HepG2 (cell line): Measurements from ENCODE around the gene ZNF814. TPM values are rescaled to one million over a fixed set of nuclear protein-coding genes. Genes with fewer than 3 reads are reported as not detected.

ENCODE experiments used
- ATAC-seq: fragments of 200-7000 bp; cut with Tn5 transposase; 3 replicates; pipeline ENCODE4 v1.9.1; 2020; ENCODE audit warnings: mild to moderate bottlenecking, moderate library complexity
- BruUV-seq: library from RNA; stranded (reverse); fragments of 400-500 nt; replicated peaks from 2 replicates; lab custom pipeline; 2021; lab: Mats Ljungman, UMichigan
- CTCF ChIA-PET: fragments of 300-600 bp; formaldehyde crosslinking; extraction: SDS; loops from one replicate; lab custom pipeline; 2021; ENCODE audit warnings: low total read pairs, inconsistent platforms, low intra/inter-chr PET ratio; lab: Yijun Ruan, JAX
- POLR2A ChIA-PET: fragments of 350-600 bp; sonication (Branson Sonifier 250); formaldehyde crosslinking; loops from one replicate; lab custom pipeline; 2020; ENCODE audit warnings: antibody characterized with exemption, inconsistent platforms; lab: Yijun Ruan, JAX
- DNase-seq: peaks from one replicate; pipeline ENCODE4 v3.0.0-alpha.2; 2015; ENCODE audit warnings: low spot score
- FAIRE-seq: peaks from 3 replicates; lab custom pipeline; 2011; peaks lifted over from hg19 to GRCh38; lab: Jason Lieb, UNC
- H2AFZ ChIP-seq: one replicate; pipeline ENCODE4 v1.6.1; 2011; ENCODE audit warnings: low read length, inconsistent platforms
- H3K27ac ChIP-seq: fragments of 300-600 bp; 3 replicates; pipeline ENCODE4 v1.8.0; 2011; ENCODE audit warnings: mixed run types, mild to moderate bottlenecking, mixed read lengths, low read length, inconsistent platforms; ENCODE audit not compliant: insufficient read depth; ENCODE audit errors: extremely low read length
- H3K27me3 ChIP-seq, 2 experiments: fragments of 200-600 bp in 1 of 2; 2 replicates in 1 of 2; 3 replicates in 1 of 2; pipeline versions ENCODE4 v1.6.0 to v1.8.0; 2011; ENCODE audit warnings: low read length in 2 of 2, mild to moderate bottlenecking in 2 of 2, moderate library complexity in 2 of 2, inconsistent platforms in 1 of 2; ENCODE audit not compliant: insufficient read depth in 2 of 2, control insufficient read depth in 1 of 2
- H3K36me3 ChIP-seq, 2 experiments: fragments of 200-600 bp in 1 of 2; replicated peaks in 1 of 2; 2 replicates in 1 of 2; 3 replicates in 1 of 2; pipeline versions ENCODE4 v1.5.1 to v1.8.0; 2011; ENCODE audit warnings: low read length in 2 of 2, inconsistent platforms in 1 of 2; ENCODE audit not compliant: insufficient read depth in 2 of 2, control insufficient read depth in 1 of 2
- H3K4me1 ChIP-seq: 2 replicates; pipeline ENCODE4 v1.5.1; 2012; ENCODE audit warnings: low read length, inconsistent platforms; ENCODE audit not compliant: insufficient read depth
- H3K4me2 ChIP-seq: 2 replicates; pipeline ENCODE4 v1.6.0; 2011; ENCODE audit warnings: low read depth, low read length, inconsistent platforms
- H3K4me3 ChIP-seq, 3 experiments: fragments of 200-600 bp in 1 of 3; sonication (generic), shearing (Covaris generic) in 1 of 3; replicated peaks in 1 of 3; 2 replicates each; pipeline ENCODE4 v1.5.1; 2011 to 2016; ENCODE audit warnings: low read length in 3 of 3, inconsistent platforms in 2 of 3, low read depth in 2 of 3, mild to moderate bottlenecking in 2 of 3, control low read depth in 1 of 3, mixed read lengths in 1 of 3; ENCODE audit not compliant: insufficient read depth in 1 of 3
- H3K79me2 ChIP-seq: one replicate; pipeline ENCODE4 v1.6.1; 2011; ENCODE audit warnings: low read length, inconsistent platforms; ENCODE audit not compliant: insufficient read depth
- H3K9ac ChIP-seq: 2 replicates; pipeline ENCODE4 v1.6.0; 2011; ENCODE audit warnings: mild to moderate bottlenecking, low read depth, low read length, inconsistent platforms; ENCODE audit not compliant: insufficient read depth
- H3K9me3 ChIP-seq: 2 replicates; pipeline ENCODE4 v1.5.1; 2012; ENCODE audit warnings: mild to moderate bottlenecking, low read length
- H4K20me1 ChIP-seq: 2 replicates; pipeline ENCODE4 v1.6.0; 2011; ENCODE audit warnings: inconsistent platforms, mild to moderate bottlenecking, low read length, moderate library complexity; ENCODE audit not compliant: insufficient read depth
- MYPOP ChIP-seq: sonication (generic); formaldehyde crosslinking; IDR thresholded peaks from 2 replicates; pipeline ENCODE4 v1.8.1; 2023; ENCODE audit warnings: mild to moderate bottlenecking, moderate library complexity, missing genetic modification reagents
- ZNF224 ChIP-seq: sonication (generic); formaldehyde crosslinking; IDR thresholded peaks from 2 replicates; pipeline ENCODE4 v1.5.0; 2020; ENCODE audit warnings: mild to moderate bottlenecking, missing genetic modification reagents
- ZNF264 ChIP-seq: sonication (generic); formaldehyde crosslinking; IDR thresholded peaks from 2 replicates; pipeline ENCODE4 v1.4.0; 2020; ENCODE audit warnings: missing genetic modification reagents
- ZNF317 ChIP-seq: sonication (generic); formaldehyde crosslinking; IDR thresholded peaks from 2 replicates; pipeline ENCODE4 v1.5.0; 2020; ENCODE audit warnings: mild to moderate bottlenecking, missing genetic modification reagents
- WGBS: methylation state at CpG from one replicate; pipeline ENCODE4 v1.1.6; 2017; ENCODE audit warnings: low lambda C conversion rate; 5-methylcytosine and 5-hydroxymethylcytosine counted together
- in situ Hi-C: cut with HindIII; loops from 2 replicates; pipeline ENCODE4 v1.10.0; 2017; ENCODE audit warnings: low pct_unique_long_range_greater_than_20kb; ENCODE audit not compliant: extremely low pct_ligation_motif_present
- intact Hi-C: fragments of 100-400 bp; cut with micrococcal nuclease; formaldehyde crosslinking; loops from one replicate; pipeline ENCODE4 v1.10.0; 2022; ENCODE audit not compliant: unreplicated experiment
- polyA plus RNA-seq, 8 experiments: library from polyadenylated mRNA; depleted of rRNA in 3 of 8; stranded (reverse) in 7 of 8; unstranded in 1 of 8; fragments of >200 nt; fragmentation: Illumina TruSeq in 4 of 8; extraction: Trizol in 4 of 8; gene quantifications; 2 replicates each; pipeline versions ENCODE4 v1.2.1 to v1.2.3, GENCODE V29; 2011 to 2016; ENCODE audit warnings: low read depth in 4 of 8, missing spikeins in 1 of 8, mixed read lengths in 1 of 8; ENCODE audit not compliant: insufficient read depth in 1 of 8
- total RNA-seq, 5 experiments: library from RNA; depleted of rRNA; stranded (reverse); fragments of >200 nt; fragmentation: Illumina TruSeq; extraction: Trizol; gene quantifications; 2 replicates each; pipeline ENCODE4 v1.2.3, GENCODE V29; 2016; ENCODE audit warnings: low read depth in 1 of 5

The ZNF814 gene
- total and polyA plus RNA-seq, 2 of the 13 experiments (the other 11 are each of a cell fraction or from before 2014, with no cell fraction given): 2.5 to 3.4 TPM

DNA sequence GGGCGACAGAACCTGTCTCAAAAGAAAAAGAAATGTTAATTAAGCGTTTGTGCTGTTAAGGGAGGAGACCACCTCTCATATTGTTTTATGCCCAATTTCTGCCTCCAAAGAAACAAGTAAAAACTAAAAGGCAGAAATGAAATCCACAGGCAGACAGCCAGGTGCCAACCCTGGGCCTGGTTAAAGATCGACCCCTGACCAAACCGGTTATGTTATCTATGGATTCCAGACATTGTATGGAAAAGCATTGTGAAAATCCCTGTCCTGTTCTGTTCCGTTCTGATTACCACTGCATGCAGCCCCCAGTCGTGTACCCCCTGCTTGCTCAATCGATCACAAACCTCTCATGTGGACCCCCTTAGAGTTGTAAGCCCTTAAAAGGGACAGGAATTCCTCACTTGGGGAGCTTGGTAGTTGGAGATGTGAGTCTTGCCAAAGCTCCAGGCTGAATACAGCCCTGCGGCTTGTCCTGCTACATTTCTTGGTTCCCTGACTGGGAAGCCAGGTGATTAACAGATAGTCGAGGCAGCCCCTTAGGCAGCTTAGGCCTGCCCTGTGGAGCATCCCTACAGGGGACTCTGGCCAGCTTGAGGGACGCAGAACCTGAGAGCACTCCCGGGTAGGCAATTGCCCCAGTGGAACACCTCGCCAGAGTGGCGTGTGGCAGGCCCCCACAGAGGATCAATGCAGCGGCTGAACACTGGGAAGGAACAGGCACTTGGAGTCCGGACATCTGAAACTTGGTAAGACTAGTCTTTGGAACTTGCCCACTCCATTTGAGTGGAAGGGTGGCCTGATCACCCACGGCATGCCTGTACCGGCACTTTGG lies 73.4 kb downstream of the ZNF814 start:
- peak overlapping the region; percentile 92 for H3K27ac ChIP-seq
- H3K4me1 ChIP-seq: peaks cover 51% of the 10 kb centered on the region
- in situ Hi-C loops (no loop called here), intact Hi-C loops (no loop called here)
- WGBS: 53% methylated on average over 14 of the region's 17 CpGs
- no peak overlapping the region for H2AFZ ChIP-seq
- peak overlapping the region; percentile 87 to 99 (median 91) for H3K4me3 ChIP-seq
- no peak for ATAC-seq
- H3K79me2 ChIP-seq: peaks cover 29% of the 10 kb centered on the region
- no peaks in the 10 kb centered on the region for H3K9me3 ChIP-seq
- H3K36me3 ChIP-seq: peaks cover 0 to 1% of the 10 kb centered on the region in 2 experiments; a peak in 4 of 5 replicates
- ChIA-PET POLR2A (interaction anchor here (0.9 to 1.7 kb wide), 7 partner anchors 11 to 465 kb away, joined by 3 to 12 read pairs (median 4); partner anchors contain the start of genes ZNF304, ZNF551, ZNF587 and ZNF776), CTCF (no interaction called here)
- no peak for TF ChIP-seq ZNF264 (CRISPR knock-in tag)
- TF ChIP-seq ZNF224 (CRISPR knock-in tag): 0 out of 2 replicates have a peak, but pooled peaks have one; percentile 2
- 0 out of 2 replicates have a peak, but pooled peaks have one; percentile 26 for TF ChIP-seq ZNF317
- TF ChIP-seq MYPOP (CRISPR knock-in tag): 0 out of 2 replicates have a peak, but pooled peaks have one; percentile 3
- TF ChIP-seq, all 625 proteins: peak for 3
- Histone ChIP-seq H3K27me3 (no peaks in the 10 kb centered on the region; a peak in 1 of 5 replicates), H4K20me1 (peaks cover under 1% of the 10 kb centered on the region; the same call in 1 of the 2 replicates), H3K4me2 (peak overlapping the region; percentile 88), H3K9ac (peak overlapping the region; percentile 92)
- DNase-seq (no peak), FAIRE-seq (no peak)
- no TSS peak for BruUV-seq
